ENCODE data around the gene BTBD17. TPM values are rescaled to one million over a fixed set of nuclear protein-coding genes. Genes with fewer than 3 reads are reported as not detected.
"Not testable (repeated sequence)": the region's sequence is repeated elsewhere in the genome, so short reads cannot be mapped to it uniquely, and the experiment has no call there.

BTBD17 gene
- total RNA-seq, result not detected

- DNase-seq (ENCODE audit: low spot score), result no peak
These were observed at the start of gene BTBD17 for GRCh38 chr17:74361230-74362068. TSS of gene BTBD17 (minus strand) at chr17:74361868. CDS start at chr17:74361819, 49 bp downstream.

GRCh38 chr17:74410001-74410443, 48.4 kb upstream of the BTBD17 start:
- DNase-seq (ENCODE audit: low spot score), result no peak

GRCh38 chr17:74408815-74409214, 47.1 kb upstream of the BTBD17 start:
- no peak for DNase-seq (ENCODE audit: low spot score)

GRCh38 chr17:74408262-74408661, 46.6 kb upstream of the BTBD17 start:
- no peak for DNase-seq (ENCODE audit: low spot score)

GRCh38 chr17:74407384-74407783, 45.7 kb upstream of the BTBD17 start:
- DNase-seq (ENCODE audit: low spot score), result no peak

GRCh38 chr17:74405311-74405710, 43.6 kb upstream of the BTBD17 start:
- DNase-seq (ENCODE audit: low spot score), result not testable (repeated sequence)

- no peak for DNase-seq (ENCODE audit: low spot score)
These were observed 43.1 kb upstream of the BTBD17 start for GRCh38 chr17:74404789-74405188.

GRCh38 chr17:74404218-74404617, 42.5 kb upstream of the BTBD17 start:
- no peak for DNase-seq (ENCODE audit: low spot score)

- DNase-seq (ENCODE audit: low spot score), result no peak
These were observed 42.0 kb upstream of the BTBD17 start for GRCh38 chr17:74403512-74404137.

GRCh38 chr17:74402048-74402447, 40.4 kb upstream of the BTBD17 start:
- no peak for DNase-seq (ENCODE audit: low spot score)

GRCh38 chr17:74396567-74396966, 34.9 kb upstream of the BTBD17 start:
- no peak for DNase-seq (ENCODE audit: low spot score)

GRCh38 chr17:74394977-74395376, 33.3 kb upstream of the BTBD17 start:
- no peak for DNase-seq (ENCODE audit: low spot score)

GRCh38 chr17:74394275-74394950, 32.7 kb upstream of the BTBD17 start:
- DNase-seq (ENCODE audit: low spot score), result no peak

GRCh38 chr17:74393346-74393942, 31.8 kb upstream of the BTBD17 start:
- no peak for DNase-seq (ENCODE audit: low spot score)

GRCh38 chr17:74392848-74393247, 31.2 kb upstream of the BTBD17 start:
- no peak for DNase-seq (ENCODE audit: low spot score)

- no peak for DNase-seq (ENCODE audit: low spot score)
These were observed 30.1 kb upstream of the BTBD17 start for GRCh38 chr17:74391771-74392170.

GRCh38 chr17:74390680-74391653, 29.3 kb upstream of the BTBD17 start:
- no peak for DNase-seq (ENCODE audit: low spot score)

- DNase-seq (ENCODE audit: low spot score), result no peak
These were observed 28.4 kb upstream of the BTBD17 start for GRCh38 chr17:74389937-74390679.

GRCh38 chr17:74389084-74389753, 27.6 kb upstream of the BTBD17 start:
- DNase-seq (ENCODE audit: low spot score), result no peak
